GM12873 (cell line): ENCODE measurements around the gene FZD7.

Source experiments
- TF ChIP-seq, protein P1 (sequence below): IDR thresholded peaks from 2 replicates; pipeline ENCODE4 v1.5.1; 2012; ENCODE audit warnings: low read depth, mild to moderate bottlenecking, moderate library complexity, low read length, control low read depth; ENCODE audit not compliant: insufficient read depth; ENCODE audit errors: missing control alignments

The FZD7 gene

DNA sequence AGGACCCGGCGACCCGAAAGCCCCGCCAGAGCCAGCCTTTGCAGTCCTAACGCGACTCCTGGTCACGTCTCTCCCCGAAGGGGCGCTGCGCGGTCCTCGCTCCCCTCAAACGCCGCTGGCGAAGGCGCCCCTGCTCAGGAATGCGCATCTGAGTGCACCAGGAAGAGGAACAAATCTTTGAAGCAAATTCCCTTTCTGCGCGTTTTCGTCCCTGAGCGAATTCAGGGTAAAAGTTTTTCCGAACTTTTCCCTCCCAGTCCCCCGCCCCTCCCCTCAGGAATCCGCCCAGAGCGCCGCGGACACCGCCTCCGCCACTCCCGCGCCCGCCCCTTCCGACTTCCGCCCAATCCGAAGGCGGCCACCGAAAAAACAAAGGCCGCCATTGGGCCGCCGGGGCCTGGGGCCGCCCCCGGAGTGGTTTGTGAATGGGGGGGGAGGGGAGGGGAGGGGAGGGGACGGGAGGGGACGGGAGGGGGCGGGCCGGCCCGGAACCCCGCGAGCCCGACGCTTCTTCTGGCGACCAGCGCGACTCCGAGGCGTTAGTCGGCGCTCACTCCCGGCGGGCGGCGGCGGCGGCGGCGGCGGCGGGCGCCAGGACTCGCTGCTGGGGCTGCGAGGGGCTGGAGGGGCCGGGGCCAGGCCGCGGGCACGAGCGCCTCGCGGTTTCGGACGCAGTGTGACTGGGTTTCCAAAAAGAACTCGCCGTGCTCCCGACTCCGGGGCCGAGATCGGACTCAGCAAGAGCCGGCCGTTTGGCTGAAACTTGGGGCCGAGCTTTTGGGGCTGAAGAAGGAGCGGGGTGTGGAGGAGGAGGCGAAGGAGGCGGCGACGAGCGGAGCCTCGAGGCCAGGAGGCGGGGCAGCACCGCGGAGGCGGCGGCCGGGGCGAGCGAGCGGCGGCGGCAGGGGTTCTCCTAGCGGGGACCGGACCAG, at the start of gene FZD7:
TSS of gene FZD7 (plus strand) at position 539 of the 932 bp plus-strand sequence. CDS start 793 bp downstream, outside the sequence.
- TF ChIP-seq, protein P1, sequence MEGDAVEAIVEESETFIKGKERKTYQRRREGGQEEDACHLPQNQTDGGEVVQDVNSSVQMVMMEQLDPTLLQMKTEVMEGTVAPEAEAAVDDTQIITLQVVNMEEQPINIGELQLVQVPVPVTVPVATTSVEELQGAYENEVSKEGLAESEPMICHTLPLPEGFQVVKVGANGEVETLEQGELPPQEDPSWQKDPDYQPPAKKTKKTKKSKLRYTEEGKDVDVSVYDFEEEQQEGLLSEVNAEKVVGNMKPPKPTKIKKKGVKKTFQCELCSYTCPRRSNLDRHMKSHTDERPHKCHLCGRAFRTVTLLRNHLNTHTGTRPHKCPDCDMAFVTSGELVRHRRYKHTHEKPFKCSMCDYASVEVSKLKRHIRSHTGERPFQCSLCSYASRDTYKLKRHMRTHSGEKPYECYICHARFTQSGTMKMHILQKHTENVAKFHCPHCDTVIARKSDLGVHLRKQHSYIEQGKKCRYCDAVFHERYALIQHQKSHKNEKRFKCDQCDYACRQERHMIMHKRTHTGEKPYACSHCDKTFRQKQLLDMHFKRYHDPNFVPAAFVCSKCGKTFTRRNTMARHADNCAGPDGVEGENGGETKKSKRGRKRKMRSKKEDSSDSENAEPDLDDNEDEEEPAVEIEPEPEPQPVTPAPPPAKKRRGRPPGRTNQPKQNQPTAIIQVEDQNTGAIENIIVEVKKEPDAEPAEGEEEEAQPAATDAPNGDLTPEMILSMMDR = peak; percentile 41

DNA sequence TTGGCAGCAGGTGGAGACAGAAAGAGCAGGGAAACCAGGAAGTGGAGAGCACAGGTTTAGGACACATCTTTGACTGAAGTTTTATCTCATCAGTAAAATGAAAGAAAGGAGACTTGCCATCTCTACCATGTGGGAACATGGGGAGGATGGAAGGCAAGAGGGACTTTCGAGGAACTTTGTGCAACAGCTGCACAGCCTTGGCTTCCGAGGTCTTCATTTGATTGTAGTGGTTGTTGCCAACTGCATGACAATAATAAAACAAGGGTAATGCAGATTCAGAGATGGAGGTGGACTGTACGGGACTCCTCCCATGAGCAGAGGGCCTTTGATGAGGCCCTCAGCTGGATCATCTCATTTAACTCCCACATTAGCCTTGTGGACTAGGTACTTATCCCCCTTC, 49.3 kb upstream of the FZD7 start:
- TF ChIP-seq, protein P1 = no peak

DNA sequence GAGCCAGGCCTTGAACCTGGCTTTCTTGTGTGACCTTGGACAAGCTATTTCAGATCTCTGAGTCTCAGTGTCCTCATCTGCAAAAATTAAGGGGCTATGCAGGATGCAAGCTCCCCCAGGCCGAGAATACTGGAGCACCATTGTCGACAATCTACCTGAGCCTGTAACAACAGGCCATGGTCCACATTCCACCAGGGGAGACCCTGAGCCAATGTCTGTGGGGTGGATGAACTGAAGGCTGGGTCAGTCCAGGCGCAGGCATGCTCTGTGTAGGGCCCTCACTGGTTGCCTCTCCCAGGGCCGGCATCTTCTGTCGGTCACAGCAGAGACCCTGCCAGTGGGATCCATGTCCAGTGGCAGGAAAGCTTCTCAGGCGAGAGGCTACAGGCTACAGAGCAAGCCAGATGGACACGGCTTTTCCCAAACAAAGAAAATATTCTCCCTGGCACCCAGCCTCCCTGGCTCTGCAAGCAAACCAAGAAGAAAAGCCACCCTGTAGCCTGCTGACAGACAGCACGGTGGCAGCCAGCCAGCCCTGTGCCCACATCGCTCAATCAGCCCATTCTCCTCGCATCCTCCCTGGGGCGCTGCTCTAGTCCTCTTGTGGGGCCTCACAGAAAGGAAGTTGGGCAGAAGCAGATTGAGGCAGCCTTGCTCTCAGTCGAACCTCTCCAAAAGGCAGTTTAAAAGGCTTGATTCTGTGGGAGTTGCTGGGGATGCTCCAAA, 48.7 kb upstream of the FZD7 start:
- TF ChIP-seq, protein P1 = no peak

DNA sequence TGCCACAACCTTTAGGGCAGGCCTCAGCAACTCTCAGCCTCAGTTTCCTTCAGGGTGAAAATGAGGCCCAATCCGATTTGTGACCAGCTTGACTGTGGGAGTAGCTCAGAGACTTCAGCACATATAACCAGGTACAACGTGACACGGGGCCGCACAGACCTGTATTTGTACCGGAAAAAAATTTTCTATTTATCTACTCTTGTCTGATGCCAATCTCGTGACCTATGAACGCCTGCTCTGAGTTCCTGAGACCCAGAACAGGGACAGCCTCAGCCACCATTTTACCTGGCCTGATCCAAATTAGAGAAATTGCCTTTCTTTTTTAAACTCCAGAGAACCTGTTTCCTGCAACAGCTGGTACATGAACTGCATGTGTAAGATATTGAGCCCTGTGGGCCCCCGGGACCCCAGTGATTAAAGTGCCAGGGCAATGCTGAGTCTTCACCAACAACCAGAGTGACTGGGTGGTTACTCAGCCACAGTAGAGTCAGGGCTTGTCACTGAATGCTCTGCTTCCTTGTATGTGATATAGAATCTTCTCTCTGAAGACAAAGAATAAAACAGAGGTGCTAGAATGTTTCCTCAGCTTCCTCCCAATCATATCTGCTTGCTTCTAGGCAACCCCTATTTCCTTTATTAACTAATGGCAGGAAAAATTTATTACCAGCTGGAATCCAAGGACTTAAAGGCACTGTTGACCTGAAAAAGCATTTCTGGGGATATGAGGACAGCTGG, 47.8 kb upstream of the FZD7 start:
- TF ChIP-seq, protein P1 = no peak

DNA sequence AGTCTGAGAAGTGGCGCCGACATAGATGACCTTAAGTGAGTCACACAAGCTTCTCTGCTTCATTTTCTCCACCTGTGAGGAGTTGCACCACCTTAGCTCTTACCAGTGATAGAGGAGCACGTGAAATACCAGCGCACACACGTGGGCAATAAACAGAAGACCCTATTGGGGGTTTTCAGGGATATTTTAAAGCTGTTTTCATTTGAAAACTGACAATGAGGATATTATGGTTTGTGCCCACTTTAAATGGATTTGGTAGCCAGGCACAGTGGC, 47.3 kb upstream of the FZD7 start:
- TF ChIP-seq, protein P1 = no peak

DNA sequence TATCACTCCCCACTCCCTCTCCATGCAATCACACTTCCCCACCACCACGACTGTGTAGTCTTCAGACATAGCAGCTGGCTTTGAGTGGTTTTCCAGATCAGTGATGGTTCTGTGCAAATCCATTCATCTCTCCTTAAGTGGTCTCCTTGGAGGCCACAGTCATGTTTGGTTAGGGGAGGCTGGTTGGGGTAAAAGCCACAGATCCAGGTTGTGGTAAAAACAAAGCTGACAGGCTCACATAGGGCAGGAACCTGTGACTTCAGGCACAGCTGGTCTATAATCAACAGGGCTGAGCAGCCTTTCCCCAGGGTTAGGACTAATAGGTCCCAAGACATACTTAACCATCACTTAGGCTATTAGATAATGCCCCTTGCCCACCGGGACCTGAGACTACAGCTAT, 46.2 kb upstream of the FZD7 start:
- TF ChIP-seq, protein P1 = no peak

DNA sequence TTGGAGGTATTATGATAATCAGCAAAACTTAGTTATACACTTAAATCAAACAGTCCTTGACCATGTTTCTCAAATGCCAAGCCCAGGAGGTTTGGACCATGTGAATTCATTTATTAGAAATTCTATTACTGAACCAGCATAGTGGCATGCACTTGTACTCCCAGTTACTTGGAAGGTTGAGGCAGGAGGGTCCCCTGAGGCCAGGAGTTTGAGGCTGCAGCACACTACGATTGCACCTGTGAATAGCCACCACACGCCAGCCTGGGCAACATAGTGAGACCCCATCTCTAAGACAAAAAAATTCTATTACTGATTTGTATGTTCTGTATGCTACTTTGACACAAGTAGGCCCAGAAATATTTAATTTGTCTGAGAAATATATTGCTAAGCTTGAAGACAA, 43.6 kb upstream of the FZD7 start:
- TF ChIP-seq, protein P1 = no peak
